ENCODE data around the gene NPY1R.

GRCh38 chr4:163367651-163368050, 35.3 kb upstream of the NPY1R start:
- TF ChIP-seq GABPA (IDR thresholded peaks at IDR 0.05 in 1 of 2, conservative IDR thresholded peaks at IDR 0.05 in 1 of 2): no peak
- TF ChIP-seq EGR1 (IDR thresholded peaks at IDR 0.05; ENCODE audit: low read depth in 2 of 2): no peak
- TF ChIP-seq SP1 (IDR thresholded peaks at IDR 0.05): no peak
- no peak for TF ChIP-seq JUND (IDR thresholded peaks at IDR 0.05)
- no peak for TF ChIP-seq REST (IDR thresholded peaks at IDR 0.05)
- no peak for TF ChIP-seq MAX (IDR thresholded peaks at IDR 0.05)
- TF ChIP-seq ATF3 (IDR thresholded peaks at IDR 0.05): no peak
- no peak for TF ChIP-seq CTCF (IDR thresholded peaks at IDR 0.05; ENCODE audit: low read depth, low read length, missing input control)
- TF ChIP-seq RXRA (IDR thresholded peaks at IDR 0.05): no peak
- no peak for TF ChIP-seq TAF1 (conservative IDR thresholded peaks at IDR 0.05)
- no peak for TF ChIP-seq YY1 (IDR thresholded peaks at IDR 0.05)
- no peak for TF ChIP-seq HNF4G (IDR thresholded peaks at IDR 0.05)
- TF ChIP-seq NR2F2 (IDR thresholded peaks at IDR 0.05): no peak

Measured in liver (tissue), 3 donors.